Fibroblast of skin of left biceps (primary cell): ENCODE data around the gene CALR3.
"Not testable (repeated sequence)": the region's sequence is repeated elsewhere in the genome, so short reads cannot be mapped to it uniquely, and the experiment has no call there.

Source experiments
- DNase-seq, 2 experiments: peaks; one replicate each; pipeline ENCODE4 v3.0.0-alpha.2; 2013; ENCODE audit warnings: low read depth in 2 of 2

Gene CALR3

DNA sequence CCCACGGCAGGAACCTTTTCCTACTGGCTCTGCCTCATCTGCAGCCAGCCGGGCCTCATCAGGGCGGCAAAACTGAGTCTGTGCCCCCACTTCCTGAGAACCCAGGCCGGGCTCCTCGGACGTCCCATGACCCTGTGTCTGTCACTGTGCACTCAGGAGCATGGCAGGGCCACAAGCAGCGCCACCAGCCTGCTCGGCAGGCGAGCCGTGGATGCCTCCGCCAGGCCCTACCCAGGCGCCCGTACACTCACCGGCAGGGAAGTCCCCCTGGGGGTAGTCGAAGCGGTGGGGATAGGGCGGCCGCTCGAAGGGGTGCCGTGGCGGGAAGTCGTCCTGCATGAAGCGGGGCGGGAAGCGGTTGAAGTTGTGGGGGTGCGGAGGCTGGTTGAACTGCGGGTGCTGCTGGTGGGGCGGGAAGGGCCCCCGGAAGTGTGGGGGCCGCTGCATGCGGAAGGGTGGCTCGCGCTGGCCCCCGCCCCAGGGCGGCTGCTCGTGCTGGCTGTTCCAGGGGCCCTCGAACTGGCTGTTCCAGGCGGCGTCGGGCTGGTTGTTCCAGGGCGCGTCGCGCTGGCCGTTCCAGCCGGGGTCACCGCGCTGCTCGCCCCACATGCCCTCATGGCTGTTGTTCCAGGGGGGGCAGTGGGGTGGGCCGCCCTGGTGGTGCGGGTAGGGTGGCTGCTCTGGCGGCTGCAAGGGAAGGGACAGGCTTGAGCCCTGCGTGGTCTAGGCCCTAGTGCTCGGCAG is 29.2 kb upstream of the CALR3 start:
- DNase-seq: no peak

DNA sequence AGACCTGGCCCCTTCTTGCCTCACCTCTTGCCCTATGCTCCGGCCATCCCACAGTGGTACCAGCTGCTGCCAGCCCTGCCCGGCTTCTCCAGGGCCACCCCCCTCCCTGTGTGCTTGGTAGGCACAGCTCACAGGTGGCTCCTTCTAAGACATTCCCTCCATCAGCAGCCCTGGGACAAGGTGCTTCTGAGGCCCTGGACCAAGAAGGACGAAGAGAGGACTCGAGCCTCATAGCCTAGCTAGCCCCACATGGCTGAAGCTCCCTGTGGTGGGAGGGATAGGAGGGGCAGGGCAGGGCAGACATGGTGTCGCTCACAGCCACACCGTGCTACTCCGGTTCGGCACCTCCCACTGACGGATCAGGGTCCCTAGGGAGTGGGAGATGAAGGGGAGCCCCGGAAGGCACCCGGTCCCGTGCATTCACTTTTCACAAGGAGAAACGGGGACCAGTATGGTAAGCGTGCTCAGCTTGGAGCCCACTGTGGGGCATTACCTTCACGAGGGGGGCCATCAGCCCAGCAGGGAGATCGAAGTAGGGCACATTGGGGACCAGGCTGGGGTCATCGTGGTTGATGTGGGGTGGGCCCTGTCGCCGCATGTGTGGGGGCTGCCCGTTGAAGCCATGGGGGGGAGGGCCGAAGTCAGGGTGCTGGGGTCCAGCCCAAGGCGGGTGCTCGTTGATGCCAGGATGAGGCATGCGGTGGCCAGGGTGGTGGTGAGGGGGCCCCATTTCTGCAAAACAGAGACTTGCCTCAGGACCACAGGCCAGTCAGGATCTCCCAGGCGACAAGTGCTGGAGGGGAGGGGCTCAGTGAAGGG is 26.8 kb upstream of the CALR3 start:
- DNase-seq: no peak

DNA sequence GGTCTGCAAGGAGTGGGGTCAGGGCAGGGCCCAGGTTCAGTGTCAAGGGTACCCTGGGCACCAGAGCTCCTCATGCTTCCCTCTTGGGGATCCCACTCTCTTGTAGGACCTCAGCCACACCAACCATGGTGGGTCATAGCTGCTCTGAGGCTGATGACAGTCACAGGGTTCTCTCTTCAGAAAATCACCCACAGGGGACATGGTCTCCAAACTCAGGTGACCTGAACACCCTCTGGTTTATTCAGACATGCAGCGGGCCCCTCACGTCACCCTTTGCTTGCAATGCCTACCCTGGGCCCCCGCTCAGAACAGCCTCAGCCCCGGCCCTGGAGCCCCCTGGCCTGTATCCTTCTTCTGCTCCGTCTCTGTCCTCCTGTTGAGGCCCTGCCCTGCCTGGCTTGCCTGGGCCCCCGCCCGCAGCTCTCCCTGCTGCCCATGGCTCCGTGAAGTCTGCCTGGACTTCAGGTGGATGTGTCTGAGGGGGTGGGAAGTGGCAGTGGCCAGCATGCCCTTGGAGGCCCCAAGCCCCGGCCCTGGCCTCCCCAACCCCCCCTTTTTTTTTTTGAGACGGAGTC is 25.8 kb upstream of the CALR3 start:
- DNase-seq: no peak

DNA sequence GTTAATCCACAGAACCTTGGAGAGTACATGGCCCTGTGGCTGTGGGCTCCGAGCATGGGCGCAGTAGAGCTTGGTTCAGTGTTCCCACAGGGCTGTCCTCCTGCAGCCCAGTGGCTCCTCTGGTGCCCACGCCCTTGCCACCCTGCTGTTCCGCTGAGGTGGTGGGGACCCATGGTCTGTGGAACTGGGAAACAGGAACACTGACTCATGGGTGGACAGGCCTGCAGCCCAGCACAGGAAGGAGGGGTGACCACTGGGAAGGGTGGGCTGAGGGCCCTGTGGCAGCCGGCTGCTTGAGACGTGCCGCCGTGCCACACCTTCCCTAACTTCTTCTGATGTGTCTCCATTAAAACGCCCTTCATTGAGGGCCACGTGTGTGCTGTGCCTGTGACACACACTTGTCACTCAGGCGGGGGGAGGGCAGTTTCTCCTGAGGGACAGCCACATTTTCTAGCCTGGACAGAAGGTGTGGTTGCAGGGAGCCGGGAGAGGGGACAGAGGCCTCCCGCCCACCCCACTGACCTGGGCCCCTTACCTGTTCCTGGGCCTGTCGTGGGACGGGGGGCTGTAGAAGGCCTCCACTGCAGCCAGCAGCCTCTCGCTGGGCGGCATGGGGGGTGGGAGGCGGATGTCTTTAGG is 25.1 kb upstream of the CALR3 start:
- DNase-seq: no peak

DNA sequence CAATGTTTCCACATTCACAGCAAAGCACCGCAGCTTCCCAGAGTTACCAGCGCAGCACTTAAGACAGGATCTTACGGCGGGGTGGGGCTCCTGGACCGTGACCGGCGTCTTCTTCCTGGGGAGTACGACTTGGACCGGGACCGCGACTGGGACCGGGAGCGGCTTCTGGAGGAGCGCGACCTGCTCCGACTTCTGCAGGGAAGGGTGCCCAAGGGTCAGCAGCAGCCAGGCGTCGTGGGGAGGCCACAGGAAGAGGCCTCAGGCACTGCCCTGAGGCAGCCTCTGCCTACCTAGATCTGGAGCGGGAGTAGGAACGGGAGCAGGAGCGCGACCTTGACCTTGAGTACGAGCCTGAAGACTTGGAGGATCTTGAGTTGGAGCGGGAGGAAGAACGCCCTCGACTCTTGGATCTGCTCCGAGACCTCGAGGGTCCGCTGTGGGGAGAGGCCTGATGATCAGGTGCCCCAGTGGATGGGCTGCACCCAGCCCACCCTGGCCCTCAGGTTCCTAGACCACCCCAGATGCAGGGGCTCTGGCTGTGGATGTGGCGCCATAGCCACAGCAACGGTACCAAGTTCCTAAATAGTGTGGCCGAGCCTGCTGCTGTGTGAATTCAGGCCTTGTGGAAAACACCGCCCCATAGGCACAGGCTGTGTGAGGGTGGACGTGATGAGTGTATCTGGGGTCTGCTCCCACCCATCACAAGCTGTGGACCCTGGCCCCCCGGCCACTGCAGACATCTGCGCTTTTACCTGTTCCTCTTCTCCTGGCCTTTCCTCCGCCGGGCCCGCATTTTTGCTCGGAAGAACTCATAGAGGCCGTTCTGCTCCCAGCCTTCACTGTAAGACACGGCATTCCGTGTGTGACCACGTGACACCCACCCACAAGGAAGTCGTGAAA is 24.4 kb upstream of the CALR3 start:
- DNase-seq: no peak

DNA sequence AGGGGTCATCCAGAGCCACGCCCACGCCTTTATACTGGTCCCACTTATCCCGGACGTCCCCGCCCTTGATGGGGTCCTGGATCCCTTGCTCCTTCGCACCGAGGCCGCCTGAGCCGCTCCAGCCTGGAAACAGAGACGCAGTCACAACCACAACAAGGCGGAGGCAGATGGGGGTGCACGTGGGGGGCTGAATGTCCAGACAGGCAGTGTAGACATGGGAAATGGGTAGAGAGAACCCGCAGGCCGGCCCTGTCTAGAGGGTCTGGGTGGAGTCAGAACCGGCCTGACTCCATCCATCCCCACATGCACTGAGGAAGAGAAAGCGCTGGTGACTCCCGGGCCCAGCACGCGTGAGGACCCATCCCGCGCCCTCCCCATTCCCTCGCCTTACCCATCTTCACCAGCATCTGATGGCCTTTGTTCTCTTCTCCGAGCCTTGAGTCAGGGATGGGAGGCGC is 23.3 kb upstream of the CALR3 start:
- no peak for DNase-seq

DNA sequence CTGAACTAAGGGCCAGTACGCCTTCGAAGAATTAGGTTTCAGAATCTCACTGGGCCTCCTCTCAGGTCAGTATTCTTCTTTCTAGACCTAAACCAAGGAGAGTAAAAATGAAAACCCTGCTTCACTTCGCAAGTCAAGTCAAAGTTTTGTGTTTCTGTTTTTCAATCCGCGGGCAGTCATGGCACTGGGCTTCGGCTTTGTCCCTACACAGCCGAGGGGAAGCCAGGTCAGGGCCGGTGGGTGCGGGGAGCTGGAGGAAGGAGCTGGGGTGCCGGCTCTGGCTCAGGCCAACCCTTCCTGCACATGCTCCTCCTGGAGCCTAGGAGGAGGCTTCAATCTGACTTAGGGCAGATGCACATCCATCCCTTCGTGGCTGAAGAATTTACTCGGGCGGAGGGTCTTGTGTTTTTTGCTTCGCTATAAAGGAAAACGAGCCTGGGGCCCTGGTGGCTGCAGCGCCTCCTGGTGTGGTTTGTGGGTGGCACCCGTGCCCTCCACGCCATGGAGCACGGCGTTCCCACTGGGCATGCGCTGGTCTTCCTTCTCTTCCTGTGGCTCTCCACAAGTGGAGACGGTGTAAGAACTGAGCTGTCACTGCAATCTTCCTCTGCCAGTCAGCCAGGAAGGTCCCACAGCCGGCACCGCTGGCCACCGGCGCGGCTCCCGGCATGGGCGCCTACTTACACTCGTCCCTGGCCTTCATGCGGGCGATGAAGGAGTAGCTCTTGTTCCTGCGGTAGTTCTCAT is 22.7 kb upstream of the CALR3 start:
- DNase-seq: no peak

DNA sequence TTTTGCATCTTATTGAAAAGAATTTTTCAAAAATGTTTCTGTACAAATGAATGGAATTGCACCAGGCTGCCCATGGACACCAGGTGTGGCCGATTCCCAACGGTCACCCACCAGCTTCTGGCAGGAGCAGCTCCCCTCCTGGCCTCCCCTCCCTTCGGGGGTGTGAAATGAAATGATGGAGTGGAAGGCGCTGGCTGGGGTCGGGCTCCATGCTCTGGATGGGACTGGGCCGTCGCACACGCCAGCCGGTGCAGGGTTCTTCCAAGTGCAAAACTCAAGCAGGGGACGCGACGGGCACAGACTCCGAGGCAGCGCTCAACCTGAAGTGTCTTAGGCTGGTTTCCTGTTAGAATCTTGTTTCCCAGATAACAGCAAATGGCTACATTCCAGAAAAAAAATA is 22.1 kb upstream of the CALR3 start:
- no peak for DNase-seq

DNA sequence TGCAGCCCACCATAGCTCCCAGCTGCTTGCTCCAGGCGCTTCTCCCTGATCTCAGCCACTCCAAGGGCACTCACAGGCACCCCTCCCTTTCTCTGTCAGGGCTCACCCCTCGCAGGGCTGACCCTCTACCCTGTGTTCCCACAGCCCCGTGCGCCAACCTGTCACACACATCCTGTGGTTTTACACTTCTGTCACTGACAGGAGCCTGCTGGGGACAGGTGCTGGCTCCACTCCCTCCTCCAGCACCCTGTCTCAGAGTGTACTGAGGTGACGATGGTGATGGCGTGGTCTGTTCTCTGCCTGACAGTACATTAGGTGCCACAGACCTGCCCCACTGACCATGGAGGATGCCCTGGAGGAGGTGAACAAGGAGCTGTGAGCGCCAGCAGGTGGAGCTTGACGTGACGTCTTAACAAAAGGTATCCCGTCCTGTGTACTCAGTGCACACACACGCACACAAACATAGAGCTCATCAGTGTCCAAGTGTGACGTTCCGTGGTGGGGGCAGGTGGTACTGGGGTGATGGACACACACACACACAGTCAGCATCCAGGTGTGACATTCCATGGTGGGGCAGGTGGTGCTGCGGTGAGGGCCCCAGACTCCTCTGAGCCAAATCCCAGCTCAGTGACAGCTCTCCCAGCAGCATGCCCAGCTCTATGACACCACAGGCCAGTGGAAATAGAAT is 21.1 kb upstream of the CALR3 start:
- DNase-seq: no peak

DNA sequence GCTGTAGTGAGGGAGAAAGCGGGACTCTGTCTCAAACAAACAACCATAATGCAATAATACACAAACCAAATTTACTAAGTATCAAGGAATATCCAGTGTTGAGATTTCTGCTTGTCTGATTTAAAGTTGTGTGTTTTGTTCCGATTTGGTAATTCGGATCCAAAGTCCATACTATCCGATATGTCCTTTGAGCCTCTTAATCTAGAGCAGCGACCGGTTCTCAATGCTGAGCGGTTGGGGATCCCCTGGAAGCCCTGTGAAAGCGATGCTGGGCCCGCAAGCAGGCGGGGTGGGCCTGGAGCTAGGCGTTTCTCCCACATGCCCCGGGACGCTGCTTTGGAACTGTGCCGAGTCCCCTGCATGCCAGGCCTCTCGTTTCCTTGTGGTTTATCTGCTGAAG is 20.4 kb upstream of the CALR3 start:
- DNase-seq: no peak

DNA sequence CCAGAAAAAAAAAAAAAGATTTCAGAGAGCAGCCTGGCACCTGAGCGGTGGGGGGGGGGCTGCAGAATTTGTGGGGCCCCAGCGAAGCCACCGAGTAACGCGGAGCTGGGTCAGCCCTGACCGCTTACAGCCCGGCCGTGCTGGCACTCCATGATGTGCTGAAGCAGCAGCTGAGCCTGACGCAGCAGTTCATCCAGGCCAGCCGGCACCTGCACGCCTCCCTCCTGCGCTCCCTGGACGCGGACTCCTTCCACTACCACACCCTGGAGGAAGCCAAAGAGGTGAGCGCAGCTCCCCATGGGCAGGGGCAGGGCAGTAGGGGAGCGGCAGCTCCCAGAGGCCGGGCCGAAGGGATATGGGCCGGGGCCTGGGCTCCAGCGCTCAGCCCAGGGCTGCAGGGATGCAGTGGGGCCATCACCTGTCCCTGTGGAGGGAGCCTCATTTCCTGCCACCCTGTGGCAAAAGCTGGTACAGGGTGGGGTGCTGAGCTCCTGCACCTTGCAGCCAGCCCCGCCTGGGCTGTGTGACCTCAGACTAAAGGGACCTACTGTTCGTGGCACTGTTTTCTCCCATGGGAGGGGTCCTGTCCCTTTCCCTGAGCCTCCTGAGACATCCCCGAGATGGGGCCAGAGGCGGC is 18.5 kb upstream of the CALR3 start:
- no peak for DNase-seq

DNA sequence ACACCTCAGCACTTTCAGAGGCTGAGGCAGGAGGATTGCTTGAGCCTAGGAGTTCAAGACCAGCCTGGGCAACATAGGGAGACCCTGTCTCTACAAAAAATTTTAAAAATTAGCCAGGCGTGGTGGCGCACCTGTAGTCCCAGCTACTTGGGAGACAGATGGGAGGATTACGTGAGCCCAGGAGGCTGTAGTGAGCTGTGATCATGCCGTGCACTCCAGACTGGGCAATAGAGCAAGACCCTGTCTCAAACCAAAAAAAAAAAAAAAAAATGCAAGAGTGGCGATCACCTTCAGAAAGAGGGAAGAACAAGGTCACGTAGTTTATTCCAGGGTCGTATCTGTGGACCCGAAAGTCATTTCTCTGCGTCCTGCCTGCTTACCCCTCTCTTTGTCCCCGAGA is 16.6 kb upstream of the CALR3 start:
- DNase-seq: not testable (repeated sequence)

DNA sequence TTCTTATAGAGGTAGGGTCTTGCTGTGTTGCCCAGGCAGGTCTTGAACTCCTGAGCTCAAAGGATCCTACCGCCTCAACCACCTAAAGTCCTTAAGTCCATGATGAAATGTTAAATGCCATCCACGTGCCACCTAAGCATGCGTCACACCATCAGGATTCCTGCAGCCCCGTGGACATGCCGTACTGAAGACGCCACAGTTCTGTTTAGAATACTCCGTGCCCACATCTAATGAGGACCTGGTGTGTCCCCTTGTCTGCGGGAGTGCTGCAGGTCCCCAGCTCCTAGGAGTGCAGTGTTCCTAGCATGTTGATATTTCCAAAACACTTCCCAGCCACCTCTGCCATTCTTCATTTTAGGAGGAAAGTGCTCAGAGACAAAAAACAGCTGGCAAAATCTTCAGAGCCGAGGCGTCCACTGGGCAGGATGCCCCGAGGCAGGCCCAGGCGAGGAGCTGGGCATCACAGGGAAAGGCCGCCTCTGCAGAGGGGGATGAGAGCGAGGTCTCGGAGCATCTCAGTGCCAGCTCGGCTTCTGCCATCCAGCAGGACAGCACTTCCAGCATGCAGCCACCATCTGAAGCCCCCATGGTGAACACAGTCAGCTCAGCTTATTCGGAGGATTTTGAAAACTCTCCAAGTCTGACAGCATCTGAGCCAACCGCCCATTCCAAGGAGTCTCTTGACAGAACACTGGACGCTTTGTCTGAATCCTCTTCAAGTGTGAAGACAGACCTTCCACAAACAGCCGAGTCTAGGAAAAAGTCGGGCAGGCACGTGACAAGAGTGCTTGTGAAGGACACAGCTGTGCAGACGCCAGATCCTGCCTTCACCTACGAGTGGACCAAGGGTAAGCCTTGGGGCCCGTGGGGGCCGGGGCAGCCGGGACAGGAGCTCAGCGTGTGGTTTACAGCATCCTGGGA is 13.4 kb upstream of the CALR3 start:
- DNase-seq: no peak

DNA sequence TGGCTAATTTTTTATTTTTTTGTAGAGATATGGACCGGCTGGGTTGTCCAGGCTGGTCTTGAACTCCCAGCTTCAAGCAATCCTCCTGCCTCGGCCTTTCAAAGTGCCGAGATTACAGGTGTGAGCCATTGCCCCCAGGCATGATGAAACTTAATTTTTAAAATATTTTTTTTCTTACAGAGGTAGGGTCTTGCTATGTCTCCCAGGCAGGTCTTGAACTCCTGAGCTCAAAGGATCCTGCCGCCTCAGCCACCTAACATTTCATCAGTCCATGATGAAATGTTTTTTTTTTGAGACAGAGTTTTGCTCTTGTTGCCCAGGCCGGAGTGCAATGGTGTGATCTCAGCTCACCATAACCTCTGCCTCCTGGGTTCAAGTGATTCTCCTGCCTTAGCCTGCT is 12.6 kb upstream of the CALR3 start:
- DNase-seq: no peak

DNA sequence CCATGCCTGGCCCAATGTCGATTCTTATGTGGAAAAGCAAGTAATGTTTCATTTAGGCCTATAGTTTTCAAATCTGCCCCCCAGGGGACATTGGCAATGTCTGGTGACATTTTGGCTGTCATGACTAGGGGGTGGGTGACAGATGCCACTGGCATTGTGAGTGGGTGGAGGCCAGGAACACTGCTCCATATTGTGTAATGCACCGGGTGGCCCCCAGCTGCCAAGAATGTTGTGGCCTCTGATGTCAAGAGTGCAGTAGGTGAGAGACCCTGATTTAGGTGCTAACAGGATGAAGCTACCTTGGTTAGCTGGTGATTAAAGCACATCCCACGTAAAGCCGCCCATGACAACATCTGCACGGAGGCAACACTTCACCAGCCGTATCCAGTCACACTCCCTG is 11.0 kb upstream of the CALR3 start:
- no peak for DNase-seq

DNA sequence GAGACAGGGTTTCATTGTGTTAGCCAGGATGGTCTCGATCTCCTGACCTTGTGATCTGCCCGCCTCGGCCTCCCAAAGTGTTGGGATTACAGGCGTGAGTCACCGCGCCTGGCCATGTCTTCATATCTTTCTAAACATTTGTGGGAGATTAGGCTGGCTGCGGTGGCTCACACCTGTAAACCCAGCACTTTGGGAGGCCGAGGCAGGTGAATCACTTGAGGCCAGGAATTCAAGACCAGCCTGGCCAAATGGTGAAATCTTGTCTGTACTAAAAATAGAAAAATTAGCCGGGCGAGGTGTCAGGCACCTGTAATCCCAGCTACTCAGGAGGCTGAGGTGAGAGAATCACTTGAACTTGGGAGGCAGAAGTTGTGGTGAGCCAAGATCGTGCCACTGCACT is 10.2 kb upstream of the CALR3 start:
- not testable (repeated sequence) for DNase-seq

DNA sequence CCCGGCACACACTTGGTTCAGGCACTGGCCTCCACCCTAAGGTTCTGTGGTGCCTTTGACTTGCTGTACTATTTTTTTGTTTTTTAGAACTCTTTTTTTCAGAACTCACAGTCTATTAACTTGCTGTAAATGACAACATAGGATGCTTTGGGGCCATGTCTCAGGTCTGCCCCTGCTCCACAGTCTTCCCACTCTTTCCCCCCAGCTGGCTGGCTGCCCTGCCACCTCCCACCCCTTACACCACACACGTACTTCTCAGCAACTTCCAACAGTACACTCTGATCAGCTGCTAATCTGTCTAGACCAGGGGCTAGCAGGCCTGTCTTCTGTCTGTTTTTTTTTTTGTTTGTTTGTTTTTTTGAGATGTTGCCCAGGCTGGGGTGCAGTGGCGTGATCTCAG is 8.3 kb upstream of the CALR3 start:
- DNase-seq: no peak

DNA sequence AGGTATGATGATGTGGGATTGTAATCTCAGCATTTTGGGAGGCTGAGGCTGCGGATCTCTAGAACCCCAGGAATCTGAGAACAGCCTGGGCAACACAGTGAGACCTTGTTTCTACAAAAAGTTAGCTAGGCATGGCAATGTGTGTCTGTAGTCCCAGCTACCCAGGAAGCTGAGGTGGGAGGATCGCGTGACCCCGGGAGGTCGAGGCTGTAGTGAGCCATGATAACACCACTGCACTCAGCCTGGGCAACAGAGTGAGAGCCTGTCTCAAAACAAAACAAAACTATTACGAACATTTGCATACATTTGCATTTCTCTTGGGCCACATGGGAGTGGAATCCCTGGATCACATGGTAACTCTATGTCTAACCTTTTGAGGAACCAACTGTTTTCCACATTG is 1.9 kb upstream of the CALR3 start:
- no peak for DNase-seq
